ENCODE measurements around the gene CYB561D2. TPM values are rescaled to one million over a fixed set of nuclear protein-coding genes. Genes with fewer than 3 reads are reported as not detected.

Gene CYB561D2
- polyA plus RNA-seq, 1 donor from 2014 or later, result 21.2 TPM

- Histone ChIP-seq H3F3A (ENCODE audit: insufficient read depth, low read length, poor library complexity, severe bottlenecking) (no peaks in the 10 kb centered on the region), H3K9ac (ENCODE audit: low read length) (no peak overlapping the region), H3K4me3 (ENCODE audit: low read length) (no peak overlapping the region), H3K27me3 (ENCODE audit: insufficient read depth, low read depth, low read length) (no peaks in the 10 kb centered on the region), H3K79me2 (replicated peaks; ENCODE audit: insufficient read depth, low read length) (peaks cover 32% of the 10 kb centered on the region), H3K9me3 (ENCODE audit: low read length) (no peaks in the 10 kb centered on the region), H3K4me2 (ENCODE audit: low read length) (no peak overlapping the region), H3K36me3 (ENCODE audit: insufficient read depth, low read length) (no peaks in the 10 kb centered on the region), H4K20me1 (ENCODE audit: insufficient read depth) (no peaks in the 10 kb centered on the region), H3K27ac (ENCODE audit: low read length) (no peak overlapping the region), H3K9me2 (ENCODE audit: insufficient read depth, low read length) (no peaks in the 10 kb centered on the region), H2AFZ (ENCODE audit: low read depth, low read length) (no peak overlapping the region)
- TF ChIP-seq REST (IDR thresholded peaks at IDR 0.05; ENCODE audit: borderline replicate concordance), result no peak
- TF ChIP-seq POLR2AphosphoS5 (IDR thresholded peaks at IDR 0.05), result no peak
- no peak for TF ChIP-seq CTCF (IDR thresholded peaks at IDR 0.05; ENCODE audit: poor library complexity, severe bottlenecking)
- TF ChIP-seq RAD21 (conservative IDR thresholded peaks at IDR 0.05), result no peak
- no peak for TF ChIP-seq EP300 (conservative IDR thresholded peaks at IDR 0.05; ENCODE audit: poor library complexity, severe bottlenecking)
- TF ChIP-seq SMC3 (conservative IDR thresholded peaks at IDR 0.05; ENCODE audit: poor library complexity), result no peak
- no peak for TF ChIP-seq TAF1 (IDR thresholded peaks at IDR 0.05; ENCODE audit: low read depth)
- TF ChIP-seq EZH2 (IDR thresholded peaks at IDR 0.05; ENCODE audit: borderline replicate concordance, insufficient read depth, low read length, poor library complexity, severe bottlenecking), result no peak
- no peak for TF ChIP-seq MXI1 (conservative IDR thresholded peaks at IDR 0.05; ENCODE audit: poor library complexity, severe bottlenecking)
Observed at GRCh38 chr3:50331364-50331907, 19.2 kb upstream of the CYB561D2 start.

- Histone ChIP-seq H3K36me3 (ENCODE audit: insufficient read depth, low read length) (no peaks in the 10 kb centered on the region), H3F3A (ENCODE audit: insufficient read depth, low read length, poor library complexity, severe bottlenecking) (no peaks in the 10 kb centered on the region), H3K4me3 (ENCODE audit: low read length) (no peak overlapping the region), H3K27ac (ENCODE audit: low read length) (no peak overlapping the region), H3K79me2 (replicated peaks; ENCODE audit: insufficient read depth, low read length) (peaks cover 24% of the 10 kb centered on the region), H3K9me2 (ENCODE audit: insufficient read depth, low read length) (no peaks in the 10 kb centered on the region), H2AFZ (ENCODE audit: low read depth, low read length) (no peak overlapping the region), H4K20me1 (ENCODE audit: insufficient read depth) (no peaks in the 10 kb centered on the region), H3K27me3 (ENCODE audit: insufficient read depth, low read depth, low read length) (no peaks in the 10 kb centered on the region), H3K4me2 (ENCODE audit: low read length) (no peak overlapping the region), H3K9me3 (ENCODE audit: low read length) (no peaks in the 10 kb centered on the region), H3K9ac (ENCODE audit: low read length) (no peak overlapping the region)
- TF ChIP-seq REST (IDR thresholded peaks at IDR 0.05; ENCODE audit: borderline replicate concordance) (no peak), POLR2AphosphoS5 (IDR thresholded peaks at IDR 0.05) (no peak), TAF1 (IDR thresholded peaks at IDR 0.05; ENCODE audit: low read depth) (no peak), EP300 (conservative IDR thresholded peaks at IDR 0.05; ENCODE audit: poor library complexity, severe bottlenecking) (no peak), MXI1 (conservative IDR thresholded peaks at IDR 0.05; ENCODE audit: poor library complexity, severe bottlenecking) (no peak), EZH2 (IDR thresholded peaks at IDR 0.05; ENCODE audit: borderline replicate concordance, insufficient read depth, low read length, poor library complexity, severe bottlenecking) (no peak), SMC3 (conservative IDR thresholded peaks at IDR 0.05; ENCODE audit: poor library complexity) (no peak), RAD21 (conservative IDR thresholded peaks at IDR 0.05) (no peak), CTCF (IDR thresholded peaks at IDR 0.05; ENCODE audit: poor library complexity, severe bottlenecking) (no peak)
Observed at GRCh38 chr3:50333744-50334328, 16.8 kb upstream of the CYB561D2 start.

Measured in neural cell (in vitro differentiated cells).